GM23338 (cell line): Measurements from ENCODE around the gene SFRP2. TPM values are rescaled to one million over a fixed set of nuclear protein-coding genes. Genes with fewer than 3 reads are reported as not detected.

Experiments
- ZNF462 ChIP-seq: fragments of 250-450 bp; sonication (Bioruptor Pico); IDR thresholded peaks from 2 replicates; pipeline ENCODE4 v1.5.0; 2020; ENCODE audit warnings: mild to moderate bottlenecking, moderate library complexity
- polyA plus RNA-seq: library from polyadenylated mRNA; unstranded; fragments of >200 nt; fragmentation: Nextera tagmentation; extraction: Ambion mirVana; gene quantifications from 2 replicates; pipeline ENCODE4 v1.2.1, GENCODE V29; 2016
- total RNA-seq: library from RNA; depleted of rRNA; stranded (reverse); fragments of >200 nt; shearing (Covaris generic); gene quantifications from 2 replicates; pipeline ENCODE4 v1.2.3, GENCODE V29; 2014; rRNA removed

The SFRP2 gene
- total and polyA plus RNA-seq, 2 experiments from 2014 or later, result 219 to 286 TPM

- TF ChIP-seq ZNF462 (CRISPR knock-in tag), result no peak
These were observed 57.6 kb downstream of the SFRP2 start (continued) for GRCh38 chr4:153731239-153731638.

Other genes starting within 250 kb of the SFRP2 start
- 1.2 and 2.1 TPM in 2 replicates for gene TLR2, start 104.8 kb downstream of the SFRP2 start, total RNA-seq
- 0.37 and 0.63 TPM in 2 replicates for gene TLR2, start 104.8 kb downstream of the SFRP2 start, polyA plus RNA-seq
- 4.7 and 14.9 TPM in 2 replicates for gene RNF175, start 29.1 kb downstream of the SFRP2 start, total RNA-seq
- gene RNF175, start 29.1 kb downstream of the SFRP2 start, polyA plus RNA-seq, result 4.8 and 4.9 TPM in 2 replicates